Ascending aorta (tissue), 2 donors: ENCODE results near the gene PCDHB1. TPM values are rescaled to one million over a fixed set of nuclear protein-coding genes. Genes with fewer than 3 reads are reported as not detected.
A peak's percentile ranks its signal among the peaks of the same experiment; 100 is the strongest.

ENCODE experiments used
- DNase-seq, 2 donors: peaks; one replicate each; pipeline ENCODE4 v3.0.0-alpha.2; 2019; ENCODE audit warnings: low spot score in 2 of 2
- H3K27ac ChIP-seq, 2 donors: fragments of 200-600 bp; sonication (generic); one replicate each; pipeline ENCODE4 v1.5.1; 2016 to 2017; ENCODE audit warnings: mild to moderate bottlenecking in 1 of 2
- H3K27me3 ChIP-seq: fragments of 200-600 bp; sonication (generic); one replicate; pipeline ENCODE4 v1.5.1; 2017
- H3K36me3 ChIP-seq, 2 donors: fragments of 200-600 bp; sonication (generic); one replicate each; pipeline ENCODE4 v1.5.1; 2016
- H3K4me1 ChIP-seq, 2 donors: fragments of 200-600 bp; sonication (generic); one replicate each; pipeline ENCODE4 v1.5.1; 2016 to 2017; ENCODE audit warnings: mild to moderate bottlenecking in 1 of 2
- H3K4me3 ChIP-seq, 2 donors: fragments of 200-600 bp; sonication (generic); one replicate each; pipeline ENCODE4 v1.5.1; 2016 to 2017; ENCODE audit warnings: mild to moderate bottlenecking in 1 of 2
- H3K9me3 ChIP-seq, 2 donors: fragments of 200-600 bp; sonication (generic); one replicate each; pipeline ENCODE4 v1.5.1; 2016
- intact Hi-C: fragments of 100-400 bp; cut with DNase I; formaldehyde crosslinking; loops from one replicate; pipeline ENCODE4 v1.15.1; 2023
- total RNA-seq: library from RNA; depleted of rRNA; stranded (reverse); fragments of >200 nt; gene quantifications from one replicate; pipeline ENCODE4 v1.1.0, GENCODE V29; 2016
- TF ChIP-seq, protein P1 (sequence below), 3 experiments: fragments of 200-600 bp in 2 of 3; fragments of 450-650 bp in 1 of 3; sonication (generic) in 2 of 3; IDR thresholded peaks; one replicate each; pipeline ENCODE4 v1.5.1; 2016 to 2019; ENCODE audit warnings: antibody characterized with exemption in 3 of 3, mild to moderate bottlenecking in 1 of 3, moderate library complexity in 1 of 3

PCDHB1 gene
- total RNA-seq, 1 donor from 2014 or later: not detected

DNA sequence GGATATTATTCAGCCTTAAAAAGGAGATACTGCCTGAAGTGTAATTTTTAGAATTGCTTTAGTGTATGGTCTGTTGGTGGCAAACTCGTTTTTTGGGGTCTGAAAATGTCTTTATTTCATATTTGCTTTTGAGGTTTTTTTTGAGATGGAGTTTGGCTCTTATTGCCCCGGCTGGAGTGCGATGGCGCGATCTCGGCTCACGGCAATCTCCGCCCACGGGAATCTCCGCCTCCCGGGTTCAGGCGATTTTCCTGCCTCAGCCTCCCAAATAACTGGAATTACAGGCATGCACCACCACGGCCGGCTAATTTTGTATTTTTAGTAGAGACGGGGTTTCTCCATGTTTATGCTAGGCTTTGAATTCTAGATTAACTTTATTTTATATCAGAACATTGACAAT is 20.2 kb upstream of the PCDHB1 start:
- H3K36me3 ChIP-seq: no peaks in the 10 kb centered on the region
- H3K27me3 ChIP-seq: no peaks in the 10 kb centered on the region
- H3K4me3 ChIP-seq: no peak overlapping the region
- H3K9me3 ChIP-seq: no peaks in the 10 kb centered on the region
- TF ChIP-seq, protein P1, sequence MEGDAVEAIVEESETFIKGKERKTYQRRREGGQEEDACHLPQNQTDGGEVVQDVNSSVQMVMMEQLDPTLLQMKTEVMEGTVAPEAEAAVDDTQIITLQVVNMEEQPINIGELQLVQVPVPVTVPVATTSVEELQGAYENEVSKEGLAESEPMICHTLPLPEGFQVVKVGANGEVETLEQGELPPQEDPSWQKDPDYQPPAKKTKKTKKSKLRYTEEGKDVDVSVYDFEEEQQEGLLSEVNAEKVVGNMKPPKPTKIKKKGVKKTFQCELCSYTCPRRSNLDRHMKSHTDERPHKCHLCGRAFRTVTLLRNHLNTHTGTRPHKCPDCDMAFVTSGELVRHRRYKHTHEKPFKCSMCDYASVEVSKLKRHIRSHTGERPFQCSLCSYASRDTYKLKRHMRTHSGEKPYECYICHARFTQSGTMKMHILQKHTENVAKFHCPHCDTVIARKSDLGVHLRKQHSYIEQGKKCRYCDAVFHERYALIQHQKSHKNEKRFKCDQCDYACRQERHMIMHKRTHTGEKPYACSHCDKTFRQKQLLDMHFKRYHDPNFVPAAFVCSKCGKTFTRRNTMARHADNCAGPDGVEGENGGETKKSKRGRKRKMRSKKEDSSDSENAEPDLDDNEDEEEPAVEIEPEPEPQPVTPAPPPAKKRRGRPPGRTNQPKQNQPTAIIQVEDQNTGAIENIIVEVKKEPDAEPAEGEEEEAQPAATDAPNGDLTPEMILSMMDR (IDR thresholded peaks at IDR 0.05): no peak
- intact Hi-C loops: no loop called here
- no peak for DNase-seq
- no peaks in the 10 kb centered on the region for H3K4me1 ChIP-seq
- no peak overlapping the region for H3K27ac ChIP-seq

DNA sequence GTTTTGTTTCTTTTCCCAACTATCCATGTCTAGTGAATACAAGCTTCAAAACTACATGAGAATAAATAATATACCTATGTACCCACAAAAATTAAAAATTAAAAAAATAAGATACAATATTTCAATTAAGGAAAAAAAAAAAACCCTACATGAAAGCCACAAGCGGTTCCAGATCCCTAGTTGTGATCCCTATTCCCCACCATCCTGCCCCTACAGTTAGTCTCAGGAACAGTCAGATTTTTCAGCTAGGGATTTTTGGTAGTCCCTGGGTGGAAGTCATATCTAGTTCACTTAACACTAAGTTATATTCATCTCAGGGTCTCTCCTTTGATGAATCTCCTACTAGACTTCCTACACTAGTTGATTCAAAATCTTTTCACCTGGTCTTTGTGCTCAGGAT is 18.5 kb upstream of the PCDHB1 start:
- no peak for DNase-seq
- no peaks in the 10 kb centered on the region for H3K9me3 ChIP-seq
- H3K4me1 ChIP-seq: no peaks in the 10 kb centered on the region
- intact Hi-C loops: no loop called here
- H3K4me3 ChIP-seq: no peak overlapping the region
- H3K36me3 ChIP-seq: no peaks in the 10 kb centered on the region
- TF ChIP-seq, protein P1 (IDR thresholded peaks at IDR 0.05): no peak
- H3K27me3 ChIP-seq: no peaks in the 10 kb centered on the region
- no peak overlapping the region for H3K27ac ChIP-seq

DNA sequence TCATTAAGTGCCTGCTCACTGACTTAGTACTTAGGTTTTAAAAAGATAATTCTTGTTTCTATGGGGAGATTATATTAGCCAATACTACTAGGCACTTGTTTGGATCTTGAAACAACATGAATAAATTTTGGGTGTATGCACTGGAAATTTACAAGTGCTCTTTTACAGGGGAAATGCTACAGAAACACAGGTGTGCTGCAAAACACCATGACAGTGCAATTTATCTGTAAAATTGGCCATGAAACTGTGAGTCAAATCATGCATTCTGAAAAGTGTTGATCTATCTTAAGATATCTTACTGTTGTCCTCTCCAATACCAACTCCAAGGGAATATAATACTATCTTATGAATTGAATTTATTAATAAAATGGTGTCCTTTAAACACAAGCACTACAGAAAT is 12.1 kb upstream of the PCDHB1 start:
- TF ChIP-seq, protein P1 (IDR thresholded peaks at IDR 0.05): no peak

DNA sequence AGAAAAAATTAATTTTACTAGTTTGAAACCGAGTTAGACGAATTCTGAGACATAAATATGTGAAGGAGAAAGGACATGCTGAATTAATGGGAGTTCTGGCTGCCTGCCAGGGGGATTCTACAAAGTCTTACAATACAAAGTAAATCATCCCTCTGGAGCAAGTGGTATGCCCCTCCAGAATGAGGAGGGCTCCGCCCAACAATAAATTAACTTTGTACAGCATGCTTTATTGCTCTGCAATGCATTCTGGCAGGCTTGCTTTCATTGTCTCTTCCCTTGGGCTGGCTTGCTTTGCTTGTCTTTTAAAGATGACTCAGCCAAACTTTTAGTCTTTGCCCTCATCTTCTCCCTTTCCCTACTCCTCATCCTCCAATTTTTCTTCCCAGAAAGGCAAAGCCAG is 11.7 kb upstream of the PCDHB1 start:
- Histone ChIP-seq H3K4me3 (no peak overlapping the region), H3K9me3 (no peaks in the 10 kb centered on the region), H3K36me3 (no peaks in the 10 kb centered on the region), H3K27ac (no peak overlapping the region), H3K27me3 (no peaks in the 10 kb centered on the region), H3K4me1 (no peaks in the 10 kb centered on the region)
- TF ChIP-seq, protein P1 (IDR thresholded peaks at IDR 0.05): no peak
- intact Hi-C loops: no loop called here
- DNase-seq: no peak

More for the DNA sequence above, 12.1 kb upstream of the PCDHB1 start:
- intact Hi-C loops: no loop called here
- Histone ChIP-seq H3K36me3 (no peaks in the 10 kb centered on the region), H3K4me3 (no peak overlapping the region), H3K4me1 (no peaks in the 10 kb centered on the region), H3K27ac (no peak overlapping the region), H3K27me3 (no peaks in the 10 kb centered on the region), H3K9me3 (no peaks in the 10 kb centered on the region)
- DNase-seq: no peak

DNA sequence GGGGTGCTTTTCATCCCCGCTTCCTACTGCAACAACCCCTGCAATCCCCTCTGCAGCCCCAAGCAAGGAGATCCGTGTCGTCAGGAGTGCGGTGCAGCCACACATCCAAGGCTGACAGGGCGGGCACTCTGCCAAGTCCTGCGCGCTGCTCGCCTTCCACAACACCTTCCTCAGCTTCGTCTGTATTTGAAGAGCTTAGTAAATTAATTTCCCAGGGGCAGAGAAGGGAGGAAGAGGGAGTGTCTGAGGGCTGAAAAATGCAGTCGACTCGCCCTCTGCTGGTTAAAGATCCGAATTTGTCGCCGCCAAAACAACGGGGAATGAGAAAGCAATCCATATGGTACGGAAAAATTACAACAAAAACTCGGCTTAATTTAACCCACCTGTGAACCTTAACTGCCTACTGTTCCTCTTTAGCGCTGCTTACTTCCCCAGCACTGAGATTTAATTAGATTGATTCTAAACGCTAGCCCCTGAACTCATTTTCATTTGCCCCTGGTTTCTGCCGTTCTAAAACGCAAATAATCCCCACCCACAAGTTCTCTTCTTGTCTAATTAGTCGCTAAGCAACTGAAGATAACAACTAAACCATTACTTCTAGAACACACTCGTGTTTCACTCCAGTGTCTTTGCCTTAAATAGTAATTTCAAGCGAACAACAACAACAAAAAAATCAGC is 10.9 kb upstream of the PCDHB1 start:
- Histone ChIP-seq H3K27ac (no peak overlapping the region), H3K36me3 (no peaks in the 10 kb centered on the region), H3K27me3 (no peaks in the 10 kb centered on the region), H3K4me3 (peak overlapping the region; percentile 41 to 42), H3K4me1 (no peaks in the 10 kb centered on the region), H3K9me3 (no peaks in the 10 kb centered on the region)
- no peak for DNase-seq
- intact Hi-C loops: loop anchor here (2.0 kb wide), 1 partner anchor 233 kb away; the partner anchor contains the start of gene PCDHA4
- TF ChIP-seq, protein P1 (IDR thresholded peaks at IDR 0.05): no peak
